Measurements from ENCODE around the gene CPNE1. TPM values are rescaled to one million over a fixed set of nuclear protein-coding genes. Genes with fewer than 3 reads are reported as not detected.

The CPNE1 gene
- total RNA-seq, 2 donors from 2014 or later: 125 to 126 TPM

DNA sequence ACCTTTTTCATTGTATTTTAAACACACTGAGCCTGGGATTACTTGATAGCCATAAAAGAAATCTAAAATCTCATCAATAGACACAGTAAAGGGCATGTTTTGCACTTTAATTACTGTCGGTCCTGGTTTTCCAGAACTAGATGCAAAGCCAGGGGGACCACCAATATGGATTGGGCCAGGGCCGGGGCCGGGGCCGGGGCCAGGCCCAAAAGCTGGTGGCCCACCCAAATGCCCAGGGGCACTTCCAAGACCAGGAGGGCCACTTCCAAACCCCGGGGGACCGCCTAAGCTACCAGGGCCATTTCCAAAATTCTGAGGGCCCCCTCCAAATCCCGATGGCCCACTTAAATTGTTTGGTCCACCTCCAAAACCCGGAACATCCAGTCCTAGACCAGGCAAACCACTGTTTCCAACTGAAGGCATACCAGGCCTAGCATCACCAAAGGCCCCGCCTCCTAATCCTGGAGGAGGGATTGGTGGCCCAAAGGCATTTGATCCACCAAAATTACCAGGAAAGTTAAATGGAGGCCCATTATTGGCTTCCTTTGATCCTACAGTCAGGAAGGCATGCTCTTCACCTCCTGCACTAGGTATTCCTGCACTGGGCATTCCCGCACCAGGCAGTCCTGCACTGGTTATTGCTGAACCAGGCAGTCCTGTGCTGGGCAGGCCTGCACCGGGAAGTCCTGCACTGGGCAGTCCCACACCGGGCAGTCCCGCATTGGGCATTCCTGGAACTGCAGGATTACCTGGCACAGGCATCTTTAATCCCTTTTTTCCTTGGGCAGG is 11.9 kb downstream of the CPNE1 start:
- ATAC-seq (ENCODE audit: insufficient number of reproducible peaks, low FRiP score, low read depth) (peak; percentile 60), DNase-seq (ENCODE audit: low spot score) (no peak)
- Histone ChIP-seq H3K4me1 (ENCODE audit: control insufficient read depth in 1 of 2, low read depth in 2 of 2) (peaks cover 7 to 58% of the 10 kb centered on the region in 2 donors), H3K4me3 (no peak overlapping the region), H3K9me3 (no peaks in the 10 kb centered on the region), H3K36me3 (peaks cover 20% of the 10 kb centered on the region), H3K27me3 (replicated peaks; ENCODE audit: insufficient read depth) (no peaks in the 10 kb centered on the region), H3K27ac (no peak overlapping the region)
- TF ChIP-seq, protein P1, sequence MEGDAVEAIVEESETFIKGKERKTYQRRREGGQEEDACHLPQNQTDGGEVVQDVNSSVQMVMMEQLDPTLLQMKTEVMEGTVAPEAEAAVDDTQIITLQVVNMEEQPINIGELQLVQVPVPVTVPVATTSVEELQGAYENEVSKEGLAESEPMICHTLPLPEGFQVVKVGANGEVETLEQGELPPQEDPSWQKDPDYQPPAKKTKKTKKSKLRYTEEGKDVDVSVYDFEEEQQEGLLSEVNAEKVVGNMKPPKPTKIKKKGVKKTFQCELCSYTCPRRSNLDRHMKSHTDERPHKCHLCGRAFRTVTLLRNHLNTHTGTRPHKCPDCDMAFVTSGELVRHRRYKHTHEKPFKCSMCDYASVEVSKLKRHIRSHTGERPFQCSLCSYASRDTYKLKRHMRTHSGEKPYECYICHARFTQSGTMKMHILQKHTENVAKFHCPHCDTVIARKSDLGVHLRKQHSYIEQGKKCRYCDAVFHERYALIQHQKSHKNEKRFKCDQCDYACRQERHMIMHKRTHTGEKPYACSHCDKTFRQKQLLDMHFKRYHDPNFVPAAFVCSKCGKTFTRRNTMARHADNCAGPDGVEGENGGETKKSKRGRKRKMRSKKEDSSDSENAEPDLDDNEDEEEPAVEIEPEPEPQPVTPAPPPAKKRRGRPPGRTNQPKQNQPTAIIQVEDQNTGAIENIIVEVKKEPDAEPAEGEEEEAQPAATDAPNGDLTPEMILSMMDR (IDR thresholded peaks at IDR 0.05): no peak

DNA sequence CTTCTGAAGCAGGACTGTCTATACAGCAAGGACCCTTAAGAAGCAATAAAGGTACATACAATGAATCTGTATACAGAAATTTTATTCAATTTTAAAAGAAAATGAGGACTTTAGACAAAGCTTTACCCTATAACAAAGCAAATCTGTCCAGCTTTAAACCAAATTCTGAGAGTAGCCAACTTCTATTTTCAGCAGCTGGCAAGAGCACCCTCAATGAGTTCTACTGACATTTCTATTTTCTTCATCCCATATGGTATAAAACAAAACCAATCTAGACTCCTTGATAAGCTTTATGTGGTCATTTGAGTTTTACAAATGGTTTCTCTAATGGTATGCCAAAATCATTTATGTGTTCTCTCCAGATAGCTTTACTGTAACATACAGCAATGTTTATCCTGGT is 12.7 kb downstream of the CPNE1 start:
- no peak for ATAC-seq (ENCODE audit: insufficient number of reproducible peaks, low FRiP score, low read depth)
- no peak overlapping the region for H3K4me3 ChIP-seq
- H3K9me3 ChIP-seq: no peaks in the 10 kb centered on the region
- DNase-seq (ENCODE audit: low spot score): no peak
- peaks cover 2 to 50% of the 10 kb centered on the region in 2 donors for H3K4me1 ChIP-seq (ENCODE audit: control insufficient read depth in 1 of 2, low read depth in 2 of 2)
- H3K27ac ChIP-seq: no peak overlapping the region
- H3K36me3 ChIP-seq: peaks cover 20% of the 10 kb centered on the region
- TF ChIP-seq, protein P1 (IDR thresholded peaks at IDR 0.05): no peak
- no peaks in the 10 kb centered on the region for H3K27me3 ChIP-seq (replicated peaks; ENCODE audit: insufficient read depth)

DNA sequence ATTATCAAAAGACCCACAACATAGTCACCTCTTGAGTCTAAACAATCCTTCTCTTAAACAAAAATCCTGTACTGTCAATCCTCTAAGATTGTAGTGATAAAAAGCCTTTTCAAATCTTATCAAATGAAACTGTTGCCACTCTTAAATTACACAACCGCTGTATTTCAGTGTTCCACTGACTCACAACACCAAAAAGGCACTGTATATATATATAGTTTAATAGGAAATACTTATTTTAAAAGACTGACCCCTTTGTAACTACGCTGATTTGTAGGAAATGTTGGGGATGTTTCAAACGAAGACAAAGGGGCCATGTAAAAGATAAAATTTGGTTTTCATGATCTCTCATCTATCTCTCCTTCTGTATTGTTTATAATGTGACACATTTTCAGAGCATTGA is 14.1 kb downstream of the CPNE1 start:
- H3K27ac ChIP-seq: no peak overlapping the region
- peaks cover 0 to 41% of the 10 kb centered on the region in 2 donors for H3K4me1 ChIP-seq (ENCODE audit: control insufficient read depth in 1 of 2, low read depth in 2 of 2)
- TF ChIP-seq, protein P1 (IDR thresholded peaks at IDR 0.05): no peak
- H3K4me3 ChIP-seq: no peak overlapping the region
- no peak for ATAC-seq (ENCODE audit: insufficient number of reproducible peaks, low FRiP score, low read depth)
- H3K9me3 ChIP-seq: no peaks in the 10 kb centered on the region
- DNase-seq (ENCODE audit: low spot score): no peak
- peaks cover 20% of the 10 kb centered on the region for H3K36me3 ChIP-seq
- no peaks in the 10 kb centered on the region for H3K27me3 ChIP-seq (replicated peaks; ENCODE audit: insufficient read depth)

- Histone ChIP-seq H3K4me1 (ENCODE audit: control insufficient read depth in 1 of 2, low read depth in 2 of 2) (peaks cover 0 to 41% of the 10 kb centered on the region in 2 donors), H3K27me3 (replicated peaks; ENCODE audit: insufficient read depth) (no peaks in the 10 kb centered on the region), H3K4me3 (no peak overlapping the region), H3K27ac (no peak overlapping the region), H3K9me3 (no peaks in the 10 kb centered on the region), H3K36me3 (peaks cover 10% of the 10 kb centered on the region)
- TF ChIP-seq, protein P1 (IDR thresholded peaks at IDR 0.05): no peak
- DNase-seq (ENCODE audit: low spot score) (no peak), ATAC-seq (ENCODE audit: insufficient number of reproducible peaks, low FRiP score, low read depth) (no peak)
Observed at GRCh38 chr20:35648836-35649235, 15.9 kb downstream of the CPNE1 start.

- no peak overlapping the region for H3K4me3 ChIP-seq
- TF ChIP-seq, protein P1 (IDR thresholded peaks at IDR 0.05): no peak
- no peak overlapping the region for H3K27ac ChIP-seq
- H3K36me3 ChIP-seq: no peaks in the 10 kb centered on the region
- ATAC-seq (ENCODE audit: insufficient number of reproducible peaks, low FRiP score, low read depth) (no peak), DNase-seq (ENCODE audit: low spot score) (no peak)
- H3K9me3 ChIP-seq: no peaks in the 10 kb centered on the region
- peaks cover 0 to 21% of the 10 kb centered on the region in 2 donors for H3K4me1 ChIP-seq (ENCODE audit: control insufficient read depth in 1 of 2, low read depth in 2 of 2)
- H3K27me3 ChIP-seq (replicated peaks; ENCODE audit: insufficient read depth): no peaks in the 10 kb centered on the region
Observed at GRCh38 chr20:35644806-35645205, 19.9 kb downstream of the CPNE1 start.

Measured in thoracic aorta (tissue), 2 donors.